Activated CD8-positive, alpha-beta memory T cell treated with anti-CD3 and anti-CD28 coated beads, Interleukin-2, amount 50 U/mL, for 48 hours (primary cell): ENCODE results near the gene PIP5KL1.
A peak's percentile ranks its signal among the peaks of the same experiment; 100 is the strongest.

ENCODE experiments used
- DNase-seq: peaks from one replicate; pipeline ENCODE4 v3.0.0-alpha.2; 2020

The PIP5KL1 gene

DNA sequence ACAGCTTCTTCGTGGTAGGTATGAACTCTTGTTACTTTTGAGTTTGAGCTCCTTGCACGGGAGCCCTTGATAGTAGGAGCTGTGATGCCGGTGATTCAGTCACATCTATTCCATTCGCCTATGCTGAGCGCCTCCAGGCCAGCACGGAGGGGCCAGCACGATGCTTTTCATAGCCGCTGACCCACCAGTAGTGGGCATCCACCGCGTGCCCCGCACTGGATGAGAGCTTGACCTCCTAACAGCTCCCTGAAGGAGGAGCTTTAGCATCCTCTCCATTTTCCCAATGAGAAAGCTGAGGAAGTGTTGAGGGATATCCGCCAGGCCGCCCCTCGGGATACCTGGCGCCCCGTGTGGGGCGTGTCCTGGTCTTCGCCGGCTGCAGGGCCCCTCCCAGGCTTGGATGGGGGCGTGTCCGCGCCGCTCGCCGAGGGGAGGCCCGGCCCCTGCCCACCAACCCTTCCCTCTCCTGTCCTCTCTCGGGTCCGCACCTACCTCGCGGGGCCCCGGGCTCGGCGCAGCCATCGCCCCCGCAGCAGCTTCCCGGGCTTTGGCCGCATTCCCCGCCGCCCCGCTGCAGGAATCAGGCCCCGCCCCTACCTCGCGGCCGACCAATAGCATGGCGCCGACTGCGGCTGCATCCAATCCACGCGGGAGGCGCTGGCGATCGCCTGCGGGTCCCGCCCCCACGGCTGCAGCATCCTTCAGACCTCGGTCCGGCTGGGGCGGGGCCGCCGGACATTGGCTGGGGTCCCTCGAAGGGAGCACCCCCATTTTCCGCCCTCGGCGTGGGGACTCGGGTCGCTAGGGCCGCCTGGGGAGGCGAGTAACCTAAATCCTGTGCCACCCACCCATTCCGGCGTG, at the start of gene PIP5KL1:
Gene PIP5KL1, minus strand, starts transcription at position 547 of the 861 bp plus-strand sequence. Its CDS starts 25 bp downstream, at position 522.
- DNase-seq = peak; percentile 87

DNA sequence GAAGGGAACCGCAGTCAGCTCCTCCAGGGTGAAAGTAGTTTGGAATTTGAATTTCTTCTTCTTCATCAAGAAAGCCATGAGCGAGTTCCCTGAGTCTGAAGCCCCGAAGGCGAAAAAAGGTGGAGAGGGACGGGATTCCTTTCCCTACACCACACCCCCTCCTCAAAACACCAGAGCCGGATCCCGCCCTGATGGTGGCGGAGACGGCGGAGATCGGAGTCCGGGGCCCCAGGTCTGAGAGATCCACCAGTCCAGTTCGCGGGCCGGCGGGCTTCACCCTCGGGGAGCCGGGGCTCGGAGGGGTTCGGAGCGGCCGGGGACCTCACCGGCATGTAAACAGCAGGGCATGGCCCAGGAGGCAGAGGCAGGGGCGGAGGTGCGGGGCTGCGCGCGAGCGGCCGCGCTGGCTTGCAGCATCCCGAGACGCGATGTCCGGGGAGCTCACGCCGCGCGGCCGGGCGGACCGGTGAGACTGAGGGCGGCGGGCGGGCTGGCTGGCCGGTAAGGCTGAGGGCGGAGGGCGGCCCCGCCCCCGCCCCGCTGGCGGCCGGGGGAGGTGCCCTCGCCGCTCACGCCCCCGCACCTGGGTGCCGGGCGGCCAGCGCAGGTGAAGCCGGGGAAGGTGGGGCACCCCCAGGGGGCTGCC, 49.6 kb upstream of the PIP5KL1 start:
- peak; percentile 77 for DNase-seq

DNA sequence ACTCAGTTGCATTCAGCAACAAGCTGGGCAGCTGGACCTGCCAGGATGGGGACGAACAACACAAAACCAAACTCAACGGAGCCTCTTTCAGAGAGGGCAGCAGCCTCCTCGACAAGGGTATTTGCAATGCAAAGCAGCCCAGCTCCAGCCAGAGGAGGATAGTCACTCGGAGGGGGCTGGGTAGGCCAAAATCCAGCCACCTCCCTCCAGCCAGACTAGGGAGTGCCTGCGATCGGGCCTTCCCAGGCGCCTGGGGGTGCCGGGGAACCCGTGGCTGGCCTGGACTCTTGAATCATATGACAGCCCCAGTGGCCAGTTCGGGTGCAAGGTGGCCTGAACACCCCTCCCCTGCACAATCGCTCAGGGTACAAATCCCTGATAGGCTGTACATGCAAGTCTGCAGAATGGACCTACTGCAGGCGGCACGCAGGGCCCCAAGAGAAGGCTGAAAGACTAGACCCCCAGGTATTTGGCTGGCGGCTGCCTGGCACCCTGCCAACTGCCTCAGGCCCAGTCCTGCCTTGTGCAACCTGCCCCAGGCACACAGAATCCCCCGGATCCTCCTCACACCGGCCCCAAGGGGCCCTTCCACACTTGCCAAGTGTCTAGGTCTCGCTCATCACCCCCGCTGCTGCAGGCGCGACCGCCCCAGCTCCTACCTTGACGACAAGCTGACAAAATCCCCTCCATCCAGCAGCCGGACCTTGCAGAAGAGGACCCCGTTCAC, 48.9 kb upstream of the PIP5KL1 start:
- peak; percentile 74 for DNase-seq

- DNase-seq = no peak
These were observed 48.4 kb upstream of the PIP5KL1 start for GRCh38 chr9:127979015-127979332.

- DNase-seq = peak; percentile 59
These were observed 47.5 kb upstream of the PIP5KL1 start for GRCh38 chr9:127977884-127978647.

- DNase-seq = peak; percentile 69
These were observed 46.7 kb upstream of the PIP5KL1 start for GRCh38 chr9:127977009-127977883.

- DNase-seq = peak; percentile 56
These were observed 45.9 kb upstream of the PIP5KL1 start for GRCh38 chr9:127976498-127976897.

DNA sequence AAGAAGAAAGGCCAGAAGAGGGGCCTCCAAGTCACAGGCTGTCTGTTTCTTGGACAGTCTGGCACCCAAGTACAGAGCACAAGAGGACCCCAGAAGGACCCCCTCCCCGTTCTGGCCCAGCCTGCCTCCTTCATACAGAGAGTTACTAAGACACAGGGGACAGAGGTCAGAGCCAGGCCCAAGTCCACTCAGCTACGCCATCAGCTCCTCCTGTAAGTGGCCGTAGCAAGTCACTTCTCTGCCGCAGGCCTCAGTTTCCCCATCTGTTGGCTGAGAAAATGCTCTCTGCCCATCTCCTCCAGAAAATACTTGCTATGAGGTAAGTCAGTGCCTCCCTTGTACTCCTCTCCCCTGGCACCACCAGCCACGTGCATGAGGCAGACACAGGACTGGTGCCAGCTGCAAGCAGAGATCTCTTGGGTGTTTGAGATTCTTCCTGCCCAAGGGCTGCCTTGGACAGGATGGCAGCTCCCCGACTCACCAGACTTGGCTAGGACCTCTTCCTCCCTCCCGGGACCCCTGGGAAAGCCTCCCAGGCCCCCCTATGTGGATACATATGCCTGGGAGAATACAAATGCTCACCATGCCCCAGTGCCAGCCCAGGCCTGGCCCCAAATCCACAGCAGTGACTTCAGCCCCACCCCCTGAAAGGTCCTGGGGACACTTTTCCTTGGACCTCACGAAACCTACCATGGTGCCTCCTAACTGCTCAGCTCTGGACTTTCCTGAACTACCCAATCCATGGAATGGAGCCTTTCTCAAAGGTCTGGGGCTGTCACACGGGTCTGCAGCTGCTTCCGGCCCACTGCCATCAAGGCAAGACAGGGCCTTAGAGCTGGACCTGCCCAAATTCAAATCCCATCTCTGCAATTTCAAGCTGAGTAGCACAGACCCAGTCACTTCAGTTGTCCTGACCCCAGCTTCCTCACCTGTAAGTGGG, 45.1 kb upstream of the PIP5KL1 start:
- peak; percentile 57 for DNase-seq

GRCh38 chr9:127974769-127975261, 44.2 kb upstream of the PIP5KL1 start:
- no peak for DNase-seq

- DNase-seq = peak; percentile 59
These were observed 43.6 kb upstream of the PIP5KL1 start for GRCh38 chr9:127974001-127974768.

- peak; percentile 65 for DNase-seq
These were observed 42.8 kb upstream of the PIP5KL1 start for GRCh38 chr9:127973169-127974000.

- peak; percentile 63 for DNase-seq
These were observed 41.8 kb upstream of the PIP5KL1 start for GRCh38 chr9:127972236-127972871.

GRCh38 chr9:127971357-127972235, 41.0 kb upstream of the PIP5KL1 start:
- peak; percentile 65 for DNase-seq

- peak; percentile 79 for DNase-seq
These were observed 40.1 kb upstream of the PIP5KL1 start for GRCh38 chr9:127970401-127971313.

- no peak for DNase-seq
These were observed 38.3 kb upstream of the PIP5KL1 start for GRCh38 chr9:127968700-127969383.
